ENCODE data around the gene ACTMAP. TPM values are rescaled to one million over a fixed set of nuclear protein-coding genes. Genes with fewer than 3 reads are reported as not detected.
A peak's percentile ranks its signal among the peaks of the same experiment; 100 is the strongest.

Gene ACTMAP
- total and polyA plus RNA-seq, 9 donors, result 2.1 to 6.5 (median 3.7) TPM

DNA sequence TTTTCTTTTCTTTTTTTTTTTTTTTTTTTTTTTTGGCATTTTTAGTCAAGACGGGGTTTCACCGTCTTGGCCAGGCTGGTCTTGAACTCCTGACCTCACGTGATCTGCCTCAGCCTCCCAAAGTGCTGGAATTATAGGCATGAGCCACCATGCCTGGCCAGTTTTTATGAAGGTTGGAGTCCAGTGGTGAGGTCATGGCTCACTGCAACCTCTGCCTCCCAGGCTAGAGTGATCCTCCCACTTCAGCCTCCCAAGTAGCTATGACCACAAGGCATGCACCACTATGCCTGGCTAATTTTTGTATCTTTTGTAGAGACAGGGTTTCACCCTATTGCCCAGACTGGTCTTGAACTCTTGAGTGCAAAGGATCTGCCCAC, 5.0 kb upstream of the ACTMAP start:
- no peaks in the 10 kb centered on the region for H3K36me3 ChIP-seq
- 67 to 84% (median 74%) methylated on average over 3 of the region's 3 CpGs for WGBS, 3 donors
- intact Hi-C loops (cut with DNase I), result no loop called here
- no peak overlapping the region for H3K27ac ChIP-seq
- no peak overlapping the region for H3K4me3 ChIP-seq
- no peak for DNase-seq
- no peaks in the 10 kb centered on the region for H3K27me3 ChIP-seq
- H3K9me3 ChIP-seq, result no peaks in the 10 kb centered on the region
- TF ChIP-seq, protein P1, sequence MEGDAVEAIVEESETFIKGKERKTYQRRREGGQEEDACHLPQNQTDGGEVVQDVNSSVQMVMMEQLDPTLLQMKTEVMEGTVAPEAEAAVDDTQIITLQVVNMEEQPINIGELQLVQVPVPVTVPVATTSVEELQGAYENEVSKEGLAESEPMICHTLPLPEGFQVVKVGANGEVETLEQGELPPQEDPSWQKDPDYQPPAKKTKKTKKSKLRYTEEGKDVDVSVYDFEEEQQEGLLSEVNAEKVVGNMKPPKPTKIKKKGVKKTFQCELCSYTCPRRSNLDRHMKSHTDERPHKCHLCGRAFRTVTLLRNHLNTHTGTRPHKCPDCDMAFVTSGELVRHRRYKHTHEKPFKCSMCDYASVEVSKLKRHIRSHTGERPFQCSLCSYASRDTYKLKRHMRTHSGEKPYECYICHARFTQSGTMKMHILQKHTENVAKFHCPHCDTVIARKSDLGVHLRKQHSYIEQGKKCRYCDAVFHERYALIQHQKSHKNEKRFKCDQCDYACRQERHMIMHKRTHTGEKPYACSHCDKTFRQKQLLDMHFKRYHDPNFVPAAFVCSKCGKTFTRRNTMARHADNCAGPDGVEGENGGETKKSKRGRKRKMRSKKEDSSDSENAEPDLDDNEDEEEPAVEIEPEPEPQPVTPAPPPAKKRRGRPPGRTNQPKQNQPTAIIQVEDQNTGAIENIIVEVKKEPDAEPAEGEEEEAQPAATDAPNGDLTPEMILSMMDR (IDR thresholded peaks at IDR 0.05), result no peak
- TF ChIP-seq EP300 (IDR thresholded peaks at IDR 0.05) (no peak), POLR2A (IDR thresholded peaks at IDR 0.05) (no peak)
- peaks cover 13% of the 10 kb centered on the region for H3K4me1 ChIP-seq (ENCODE audit: insufficient read depth)

DNA sequence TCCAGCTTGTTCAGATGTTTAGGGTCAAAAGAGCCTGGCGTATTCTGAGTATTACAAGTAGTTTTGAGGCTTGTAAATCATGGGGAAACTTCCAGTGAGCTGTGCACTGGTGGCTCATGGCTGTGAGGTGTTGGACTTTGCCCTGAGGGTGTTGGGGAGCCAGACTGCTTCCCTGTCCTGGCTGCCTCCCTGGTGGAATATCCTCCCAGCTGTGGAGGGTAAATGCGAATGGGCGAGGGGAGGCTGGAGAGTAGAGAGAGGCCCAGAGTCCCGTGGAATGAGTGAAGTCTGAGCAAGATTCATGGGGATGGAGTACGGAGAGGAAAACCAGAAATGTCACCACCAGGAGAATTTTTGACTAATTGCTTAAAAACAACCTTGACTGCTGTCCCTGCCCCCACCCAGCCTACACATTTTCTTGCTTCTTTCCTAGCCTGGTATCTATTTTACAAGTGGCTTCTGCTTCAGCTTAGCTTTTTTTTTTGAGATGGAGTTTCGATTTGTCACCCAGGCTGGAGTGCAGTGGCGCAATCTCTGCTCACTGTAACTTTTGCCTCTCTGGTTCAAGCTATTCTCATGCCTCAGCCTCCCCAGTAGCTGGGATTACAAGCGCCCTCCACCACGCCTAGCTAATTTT, 4.5 kb upstream of the ACTMAP start:
- WGBS, 3 donors, result 72 to 77% (median 73%) methylated on average over 9 of the region's 9 CpGs
- TF ChIP-seq EP300 (IDR thresholded peaks at IDR 0.05), result no peak
- TF ChIP-seq, protein P1 (IDR thresholded peaks at IDR 0.05), result no peak
- TF ChIP-seq POLR2A (IDR thresholded peaks at IDR 0.05), result no peak
- DNase-seq, result no peak
- Histone ChIP-seq H3K9me3 (no peaks in the 10 kb centered on the region), H3K27me3 (no peaks in the 10 kb centered on the region), H3K36me3 (no peaks in the 10 kb centered on the region), H3K4me1 (ENCODE audit: insufficient read depth) (peaks cover 15% of the 10 kb centered on the region), H3K4me3 (no peak overlapping the region), H3K27ac (no peak overlapping the region)
- intact Hi-C loops (cut with DNase I), result loop anchor here in 1 of 4 donors (5.0 kb wide), 1 partner anchor 48 kb away; no protein-coding TSS in a partner anchor

DNA sequence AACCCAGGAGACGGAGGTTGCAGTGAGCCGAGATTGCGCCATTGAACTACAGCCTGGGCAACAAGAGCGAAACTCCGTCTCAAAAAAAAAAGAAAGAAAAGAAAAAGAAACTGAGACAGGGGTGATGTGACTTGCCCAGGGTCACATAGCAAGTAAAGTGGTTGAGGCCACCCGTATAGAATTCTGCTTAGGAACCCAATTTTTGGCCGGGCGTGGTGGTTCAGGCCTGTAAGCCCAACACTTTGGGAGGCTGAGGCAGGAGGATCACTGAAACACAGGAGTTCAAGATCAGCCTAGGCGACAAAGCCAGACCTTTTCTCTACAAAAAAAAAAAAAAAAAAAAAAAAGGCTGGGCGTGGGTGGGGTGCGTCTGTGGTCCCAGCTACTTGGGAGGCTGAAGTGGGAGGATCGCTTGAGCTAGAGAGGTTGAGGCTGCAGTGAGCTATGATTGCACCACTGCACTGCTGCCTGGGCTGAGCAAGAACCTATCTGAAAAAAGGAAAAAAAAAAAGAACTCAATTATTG, 2.0 kb upstream of the ACTMAP start:
- Histone ChIP-seq H3K4me1 (ENCODE audit: insufficient read depth) (peaks cover 18% of the 10 kb centered on the region), H3K27ac (no peak overlapping the region), H3K9me3 (no peaks in the 10 kb centered on the region), H3K27me3 (no peaks in the 10 kb centered on the region), H3K4me3 (peak overlapping the region; percentile 53), H3K36me3 (no peaks in the 10 kb centered on the region)
- intact Hi-C loops (cut with DNase I), result loop anchor here in 1 of 4 donors (5.0 kb wide), 1 partner anchor 50 kb away; no protein-coding TSS in a partner anchor
- WGBS, 3 donors, result 59 to 71% (median 69%) methylated on average over 12 of the region's 12 CpGs
- no peak for DNase-seq
- TF ChIP-seq POLR2A (IDR thresholded peaks at IDR 0.05), result no peak
- TF ChIP-seq, protein P1 (IDR thresholded peaks at IDR 0.05), result no peak
- no peak for TF ChIP-seq EP300 (IDR thresholded peaks at IDR 0.05)

DNA sequence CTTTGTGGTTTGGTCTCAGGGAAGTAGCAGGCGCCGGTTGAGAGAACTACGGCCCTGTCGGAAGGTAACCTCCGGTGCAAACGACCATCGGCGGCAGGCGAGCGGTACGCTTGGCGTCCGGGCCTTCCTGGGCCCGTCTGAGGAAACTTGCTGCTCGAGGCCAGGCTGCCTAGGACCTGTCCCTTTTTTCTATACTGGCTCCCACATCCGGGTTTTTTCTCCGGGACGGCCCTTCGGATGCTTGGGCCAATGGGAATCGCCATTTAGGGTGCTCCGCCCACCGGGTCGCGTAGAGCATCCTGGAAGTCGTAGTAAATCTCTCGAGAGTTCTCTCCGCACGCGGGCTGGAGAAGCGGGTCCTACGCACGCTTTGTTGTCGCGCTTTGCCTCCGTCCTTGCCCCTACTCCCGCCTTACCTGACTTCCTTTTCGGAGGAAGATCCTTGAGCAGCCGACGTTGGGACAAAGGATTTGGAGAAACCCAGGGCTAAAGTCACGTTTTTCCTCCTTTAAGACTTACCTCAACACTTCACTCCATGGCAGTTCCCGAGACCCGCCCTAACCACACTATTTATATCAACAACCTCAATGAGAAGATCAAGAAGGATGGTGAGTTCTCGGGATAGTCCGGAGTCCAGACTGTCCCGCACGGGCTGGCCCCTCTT, 729 bp upstream of the ACTMAP start, which contains the start of gene SNRPA:
Gene SNRPA (plus strand): TSS at position 330 of the 664 bp plus-strand sequence. CDS start 206 bp downstream, at position 536.
- DNase-seq, result peak; percentile 96 to 97 (median 96)
- TF ChIP-seq EP300 (IDR thresholded peaks at IDR 0.05) (no peak), POLR2A (IDR thresholded peaks at IDR 0.05) (peak; percentile 85)
- no peaks in the 10 kb centered on the region for H3K9me3 ChIP-seq
- intact Hi-C loops (cut with DNase I), result loop anchor here in 2 of 4 donors (2.0 to 5.0 kb wide), 2 partner anchors 48 to 51 kb away; partner anchors contain the start of gene EGLN2 (in 1 of the 2)
- peak within 1 kb of the TSS; percentile 55 for H3K4me3 ChIP-seq
- H3K4me1 ChIP-seq (ENCODE audit: insufficient read depth), result peaks cover 18% of the 10 kb centered on the region
- peak within 1 kb of the TSS; percentile 39 to 86 for H3K27ac ChIP-seq
- 0 to 1% (median 0%) methylated on average over 46 of the region's 46 CpGs for WGBS, 3 donors
- H3K27me3 ChIP-seq, result no peaks in the 10 kb centered on the region
- no peaks in the 10 kb centered on the region for H3K36me3 ChIP-seq

Data from ovary (tissue), 9 donors.